ENCODE data around the gene SPOCK1. TPM values are rescaled to one million over a fixed set of nuclear protein-coding genes. Genes with fewer than 3 reads are reported as not detected.
A peak's percentile ranks its signal among the peaks of the same experiment; 100 is the strongest.

Gene SPOCK1
- total RNA-seq, 1 experiment from 2014 or later = 9.8 TPM

GRCh38 chr5:137487600-137487999 is 11.5 kb downstream of the SPOCK1 start:
- no TSS peak for BruUV-seq (replicated peaks)
- H3K4me2 ChIP-seq (ENCODE audit: low read length) = no peak overlapping the region
- H3K9me3 ChIP-seq (ENCODE audit: low read length) = no peaks in the 10 kb centered on the region
- H3K4me3 ChIP-seq (ENCODE audit: low read length) = no peak overlapping the region
- no peaks in the 10 kb centered on the region for H4K20me1 ChIP-seq (ENCODE audit: low read length)
- no peak overlapping the region for H2AFZ ChIP-seq (ENCODE audit: low read length)
- H3K27ac ChIP-seq (ENCODE audit: low read length) = no peak overlapping the region
- H3K4me1 ChIP-seq (ENCODE audit: insufficient read depth, low read length) = peaks cover 29% of the 10 kb centered on the region
- H3K36me3 ChIP-seq (ENCODE audit: low read depth, low read length) = no peaks in the 10 kb centered on the region
- H3K9ac ChIP-seq (ENCODE audit: low read length) = no peak overlapping the region
- DNase-seq = peak; percentile 9
- TF ChIP-seq EZH2phosphoT487 (IDR thresholded peaks at IDR 0.05; ENCODE audit: borderline replicate concordance, low read length) = no peak
- TF ChIP-seq, protein P1, sequence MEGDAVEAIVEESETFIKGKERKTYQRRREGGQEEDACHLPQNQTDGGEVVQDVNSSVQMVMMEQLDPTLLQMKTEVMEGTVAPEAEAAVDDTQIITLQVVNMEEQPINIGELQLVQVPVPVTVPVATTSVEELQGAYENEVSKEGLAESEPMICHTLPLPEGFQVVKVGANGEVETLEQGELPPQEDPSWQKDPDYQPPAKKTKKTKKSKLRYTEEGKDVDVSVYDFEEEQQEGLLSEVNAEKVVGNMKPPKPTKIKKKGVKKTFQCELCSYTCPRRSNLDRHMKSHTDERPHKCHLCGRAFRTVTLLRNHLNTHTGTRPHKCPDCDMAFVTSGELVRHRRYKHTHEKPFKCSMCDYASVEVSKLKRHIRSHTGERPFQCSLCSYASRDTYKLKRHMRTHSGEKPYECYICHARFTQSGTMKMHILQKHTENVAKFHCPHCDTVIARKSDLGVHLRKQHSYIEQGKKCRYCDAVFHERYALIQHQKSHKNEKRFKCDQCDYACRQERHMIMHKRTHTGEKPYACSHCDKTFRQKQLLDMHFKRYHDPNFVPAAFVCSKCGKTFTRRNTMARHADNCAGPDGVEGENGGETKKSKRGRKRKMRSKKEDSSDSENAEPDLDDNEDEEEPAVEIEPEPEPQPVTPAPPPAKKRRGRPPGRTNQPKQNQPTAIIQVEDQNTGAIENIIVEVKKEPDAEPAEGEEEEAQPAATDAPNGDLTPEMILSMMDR (conservative IDR thresholded peaks at IDR 0.05; ENCODE audit: low read depth, low read length) = no peak
- H3K79me2 ChIP-seq (ENCODE audit: low read length) = no peaks in the 10 kb centered on the region
- intact Hi-C loops (cut with micrococcal nuclease) = no loop called here
- ChIA-PET POLR2A (ENCODE audit: unreplicated experiment) (no interaction called here), CTCF (no interaction called here)
- no peaks in the 10 kb centered on the region for H3K27me3 ChIP-seq (ENCODE audit: low read length)
- H3K9me2 ChIP-seq (replicated peaks; ENCODE audit: low read length) = 0 out of 2 replicates have a peak, but pooled peaks cover 2% of the 10 kb centered on the region
- H3F3A ChIP-seq (ENCODE audit: low read length, unreplicated experiment) = no peaks in the 10 kb centered on the region
- no peak for ATAC-seq

DNA sequence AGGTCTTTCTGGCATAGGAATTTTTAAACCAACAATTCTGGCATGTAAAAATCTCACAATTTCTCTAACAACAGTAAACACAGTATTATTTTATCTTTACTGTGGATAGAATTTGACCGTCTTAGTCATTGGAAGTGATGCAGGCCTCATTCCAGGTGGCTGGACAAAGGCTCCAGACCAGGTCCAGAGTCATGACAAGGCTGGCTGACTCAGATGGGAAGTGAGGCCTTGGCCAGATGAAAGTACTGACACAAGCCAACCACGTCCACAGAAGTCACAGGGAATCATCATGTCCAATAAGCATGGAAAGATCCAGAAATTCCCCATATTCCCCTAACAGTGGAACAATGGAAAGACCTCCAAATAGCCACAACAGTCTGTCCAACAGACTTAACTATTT is 12.4 kb downstream of the SPOCK1 start:
- H3K27me3 ChIP-seq (ENCODE audit: low read length) = no peaks in the 10 kb centered on the region
- H3K9ac ChIP-seq (ENCODE audit: low read length) = no peak overlapping the region
- ATAC-seq (peak; percentile 85), DNase-seq (peak; percentile 62)
- H4K20me1 ChIP-seq (ENCODE audit: low read length) = no peaks in the 10 kb centered on the region
- intact Hi-C loops (cut with micrococcal nuclease) = no loop called here
- ChIA-PET POLR2A (ENCODE audit: unreplicated experiment) (no interaction called here), CTCF (no interaction called here)
- no peaks in the 10 kb centered on the region for H3K9me3 ChIP-seq (ENCODE audit: low read length)
- no peaks in the 10 kb centered on the region for H3K79me2 ChIP-seq (ENCODE audit: low read length)
- H3K36me3 ChIP-seq (ENCODE audit: low read depth, low read length) = no peaks in the 10 kb centered on the region
- H3K4me3 ChIP-seq (ENCODE audit: low read length) = no peak overlapping the region
- H3F3A ChIP-seq (ENCODE audit: low read length, unreplicated experiment) = no peaks in the 10 kb centered on the region
- 0 out of 2 replicates have a peak, but pooled peaks cover 2% of the 10 kb centered on the region for H3K9me2 ChIP-seq (replicated peaks; ENCODE audit: low read length)
- H3K27ac ChIP-seq (ENCODE audit: low read length) = no peak overlapping the region
- TF ChIP-seq EZH2phosphoT487 (IDR thresholded peaks at IDR 0.05; ENCODE audit: borderline replicate concordance, low read length) = no peak
- TF ChIP-seq, protein P1 (conservative IDR thresholded peaks at IDR 0.05; ENCODE audit: low read depth, low read length) = no peak
- TF ChIP-seq EZH2 (IDR thresholded peaks at IDR 0.05; ENCODE audit: low read length, unreplicated experiment) = no peak
- no peak overlapping the region for H3K4me2 ChIP-seq (ENCODE audit: low read length)
- H2AFZ ChIP-seq (ENCODE audit: low read length) = no peak overlapping the region
- peaks cover 25% of the 10 kb centered on the region for H3K4me1 ChIP-seq (ENCODE audit: insufficient read depth, low read length)
- no TSS peak for BruUV-seq (replicated peaks)

- intact Hi-C loops (cut with micrococcal nuclease) = no loop called here
- no peak for TF ChIP-seq EZH2phosphoT487 (IDR thresholded peaks at IDR 0.05; ENCODE audit: borderline replicate concordance, low read length)
- TF ChIP-seq, protein P1 (conservative IDR thresholded peaks at IDR 0.05; ENCODE audit: low read depth, low read length) = no peak
- no peak for TF ChIP-seq EZH2 (IDR thresholded peaks at IDR 0.05; ENCODE audit: low read length, unreplicated experiment)
- H3K4me2 ChIP-seq (ENCODE audit: low read length) = no peak overlapping the region
- no peak overlapping the region for H3K4me3 ChIP-seq (ENCODE audit: low read length)
- H3K9me3 ChIP-seq (ENCODE audit: low read length) = no peaks in the 10 kb centered on the region
- H3K9me2 ChIP-seq (replicated peaks; ENCODE audit: low read length) = no peaks in the 10 kb centered on the region
- H3K9ac ChIP-seq (ENCODE audit: low read length) = no peak overlapping the region
- no peaks in the 10 kb centered on the region for H3K36me3 ChIP-seq (ENCODE audit: low read depth, low read length)
- no peak for ATAC-seq
- BruUV-seq (replicated peaks) = no TSS peak
- H3K79me2 ChIP-seq (ENCODE audit: low read length) = no peaks in the 10 kb centered on the region
- H3K27ac ChIP-seq (ENCODE audit: low read length) = no peak overlapping the region
- H3F3A ChIP-seq (ENCODE audit: low read length, unreplicated experiment) = no peaks in the 10 kb centered on the region
- H3K27me3 ChIP-seq (ENCODE audit: low read length) = no peaks in the 10 kb centered on the region
- H4K20me1 ChIP-seq (ENCODE audit: low read length) = no peaks in the 10 kb centered on the region
- no peak for DNase-seq
- ChIA-PET CTCF (no interaction called here), POLR2A (ENCODE audit: unreplicated experiment) (no interaction called here)
- H3K4me1 ChIP-seq (ENCODE audit: insufficient read depth, low read length) = peaks cover 5% of the 10 kb centered on the region; the same call in 1 of the 2 replicates
- H2AFZ ChIP-seq (ENCODE audit: low read length) = no peak overlapping the region
Observed at GRCh38 chr5:137481596-137481995, 17.5 kb downstream of the SPOCK1 start.
